GM18505 (cell line): Measurements from ENCODE around the gene EPHA5.
"Not testable (repeated sequence)": the region's sequence is repeated elsewhere in the genome, so short reads cannot be mapped to it uniquely, and the experiment has no call there.

Source experiments
- ATAC-seq: cut with Tn5 transposase; IDR thresholded peaks from one replicate; pipeline ENCODE4 v1.9.1; 2021; ENCODE audit not compliant: unreplicated experiment
- POLR2A ChIP-seq: IDR thresholded peaks from 4 replicates; pipeline ENCODE4 v1.6.1; 2011; ENCODE audit warnings: borderline replicate concordance; ENCODE audit not compliant: insufficient read depth, insufficient read length; ENCODE audit errors: extremely low read depth

EPHA5 gene

DNA sequence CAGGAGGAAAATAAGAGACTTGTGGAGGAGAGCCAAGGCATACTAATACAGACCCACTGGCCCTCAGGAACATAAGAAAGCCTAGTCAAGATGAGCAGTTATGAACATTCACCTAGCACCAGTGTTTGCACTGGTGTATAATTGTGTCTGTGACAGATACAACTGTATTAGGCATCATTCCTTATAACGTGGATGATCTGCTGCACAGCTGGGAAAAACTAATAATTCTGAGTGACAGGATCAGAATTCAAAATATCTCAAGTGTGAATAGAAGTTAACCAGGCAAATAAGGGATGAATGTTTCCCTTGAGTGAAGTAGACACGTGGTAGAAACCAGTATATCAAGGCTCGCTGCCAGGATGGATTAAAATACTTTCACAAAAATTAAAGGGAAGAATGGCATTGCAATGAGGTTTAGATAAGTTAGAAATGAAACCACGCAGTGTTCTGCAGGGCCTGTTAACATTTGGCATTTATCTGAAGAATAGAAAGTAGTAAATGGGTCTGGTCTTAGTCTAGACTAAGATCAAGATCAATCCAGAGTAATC is 325.9 kb downstream of the EPHA5 start:
- TF ChIP-seq POLR2A = no peak
- ATAC-seq = no peak

DNA sequence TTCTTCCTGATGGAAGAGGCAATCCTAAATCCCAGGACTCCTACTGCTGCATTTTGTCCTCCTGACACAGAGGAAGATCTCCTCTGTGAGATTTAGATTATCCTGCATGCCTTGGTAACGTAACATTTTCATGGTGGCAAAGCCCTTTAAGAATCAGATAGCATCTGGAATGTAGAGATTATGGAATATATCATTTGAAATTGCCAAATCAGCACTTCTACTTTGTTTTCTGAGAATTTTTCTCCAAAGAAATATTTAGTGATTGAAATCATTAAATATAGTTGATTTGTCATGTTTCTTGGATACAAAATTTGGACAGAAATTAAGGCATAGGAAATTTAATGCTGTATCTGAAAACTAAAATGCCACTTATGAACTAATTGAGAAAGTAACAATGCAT is 326.9 kb downstream of the EPHA5 start:
- no peak for TF ChIP-seq POLR2A
- ATAC-seq = no peak

DNA sequence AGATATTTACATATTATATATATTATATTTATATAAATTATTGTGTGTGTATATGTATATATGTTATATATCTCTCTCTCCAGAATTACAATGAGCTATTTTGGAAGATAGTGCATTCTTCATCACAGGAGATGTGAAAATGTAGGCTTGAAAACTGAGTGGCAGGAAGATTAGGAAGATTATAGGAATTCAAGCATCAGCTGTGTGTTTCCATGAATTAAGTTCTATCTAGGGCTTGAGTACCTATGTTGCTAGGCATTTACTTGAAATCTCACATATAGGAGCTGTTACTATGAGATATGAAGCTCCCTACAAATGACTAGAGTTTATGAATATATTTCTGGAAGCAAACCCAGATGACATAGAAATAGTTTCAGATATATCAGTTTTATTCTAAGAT is 328.7 kb downstream of the EPHA5 start:
- TF ChIP-seq POLR2A = no peak

DNA sequence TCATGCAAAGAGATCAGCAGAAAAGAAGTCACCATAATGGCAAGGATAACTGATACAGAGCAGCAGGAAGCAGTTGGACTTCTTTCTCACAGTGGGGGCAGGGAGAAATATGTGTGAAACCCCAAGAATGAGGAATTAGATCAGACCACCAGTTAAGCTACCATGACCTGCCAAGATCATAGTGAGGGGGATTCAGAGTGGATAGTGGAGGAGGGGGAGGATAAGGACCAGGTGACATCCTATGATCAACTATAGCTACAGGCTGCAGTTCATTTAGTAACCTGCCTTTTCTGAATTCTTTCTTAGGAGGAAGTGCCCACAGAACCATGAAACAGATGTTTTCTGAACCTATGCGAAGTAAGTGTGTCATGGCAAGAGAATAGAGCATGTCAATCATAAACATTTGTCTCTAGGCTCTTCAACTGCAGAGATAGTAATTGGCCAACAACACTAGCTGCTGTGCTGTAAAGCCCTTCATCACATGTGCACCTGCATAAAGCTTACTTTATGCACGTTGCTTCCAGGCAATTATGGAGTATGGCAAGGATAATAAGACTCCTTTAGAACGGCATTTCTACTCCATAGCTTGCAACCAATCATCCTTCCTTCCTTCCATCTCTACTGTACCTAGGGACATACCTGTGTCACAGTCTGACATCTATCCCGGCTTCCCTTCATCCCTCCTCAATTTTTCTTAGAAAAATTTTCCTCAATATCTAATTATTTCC is 329.7 kb downstream of the EPHA5 start:
- TF ChIP-seq POLR2A = no peak
- ATAC-seq = no peak

More for the DNA sequence above, 328.7 kb downstream of the EPHA5 start:
- ATAC-seq = no peak

DNA sequence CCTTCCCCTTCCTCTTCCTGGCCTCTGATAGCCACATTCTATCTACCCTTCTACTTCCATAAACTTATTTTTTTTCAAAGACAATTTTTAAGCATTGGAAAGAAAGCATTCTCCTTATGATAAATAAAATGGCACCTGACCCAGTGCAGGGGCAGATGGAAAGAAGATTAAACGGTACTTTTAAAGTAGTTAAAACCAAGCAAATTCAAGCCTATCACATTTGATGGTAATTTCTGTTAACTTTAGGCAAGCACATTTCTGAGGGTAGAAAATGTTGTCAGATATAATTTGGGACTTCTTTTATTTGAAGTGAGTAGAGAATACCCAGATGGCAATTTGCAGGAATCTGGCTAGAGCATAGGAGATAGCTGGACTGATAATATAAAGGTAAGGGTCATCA is 332.9 kb downstream of the EPHA5 start:
- no peak for ATAC-seq
- TF ChIP-seq POLR2A = no peak

DNA sequence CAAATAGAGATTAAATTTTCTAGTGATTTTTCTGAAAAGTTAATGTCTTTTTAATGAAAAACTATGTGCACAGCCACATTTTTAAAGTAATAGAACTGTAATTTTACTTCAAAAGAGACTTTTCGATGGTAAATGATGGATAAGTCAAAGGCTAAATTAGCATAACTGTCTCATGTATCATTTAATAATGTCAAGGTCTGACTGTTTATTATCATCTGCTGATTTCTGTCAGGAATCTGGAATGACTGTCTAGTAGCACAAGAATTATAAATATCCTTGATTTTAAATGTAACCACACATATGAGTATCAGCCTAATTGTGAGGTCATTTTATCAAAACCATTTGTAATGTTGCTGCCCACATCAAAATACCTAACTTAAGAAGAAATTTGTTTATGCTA is 333.8 kb downstream of the EPHA5 start:
- no peak for ATAC-seq
- TF ChIP-seq POLR2A = no peak

DNA sequence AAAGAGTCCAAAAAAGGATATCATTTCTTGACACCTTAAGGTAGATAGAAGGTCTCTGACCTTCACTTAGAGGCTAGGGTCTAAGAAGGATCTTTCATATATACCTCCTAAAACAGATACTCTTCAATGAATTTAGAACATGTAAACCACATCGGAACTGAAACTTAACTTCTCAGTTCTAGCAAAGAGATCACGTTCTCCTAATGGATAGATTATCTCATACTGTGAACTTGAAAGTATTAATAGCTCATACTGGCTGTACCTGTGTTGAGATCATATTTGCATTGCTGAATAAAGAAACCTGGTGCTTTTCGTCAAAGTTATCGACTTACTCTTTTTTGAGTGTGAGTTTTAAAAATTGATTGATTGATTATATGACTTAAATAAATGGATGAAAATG is 353.8 kb downstream of the EPHA5 start:
- ATAC-seq = no peak
- no peak for TF ChIP-seq POLR2A

DNA sequence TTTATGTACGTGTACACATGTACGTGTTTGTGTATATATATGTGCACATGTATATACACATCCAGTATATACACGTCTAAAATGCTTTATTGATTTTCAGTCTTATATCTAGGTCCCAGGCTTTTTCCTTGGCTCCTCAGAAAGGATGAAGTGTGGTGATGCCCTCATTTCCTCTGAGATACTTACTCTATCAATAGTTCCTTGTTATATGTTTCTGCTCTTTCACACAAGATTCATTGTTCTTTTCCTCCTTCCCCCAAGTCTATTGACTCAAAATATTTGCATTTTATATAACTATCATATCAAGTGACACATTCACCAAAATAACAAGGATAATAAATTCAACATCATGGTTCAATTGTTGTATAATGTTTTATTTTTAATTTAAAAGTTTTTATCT is 359.2 kb downstream of the EPHA5 start:
- no peak for TF ChIP-seq POLR2A
- ATAC-seq = no peak

DNA sequence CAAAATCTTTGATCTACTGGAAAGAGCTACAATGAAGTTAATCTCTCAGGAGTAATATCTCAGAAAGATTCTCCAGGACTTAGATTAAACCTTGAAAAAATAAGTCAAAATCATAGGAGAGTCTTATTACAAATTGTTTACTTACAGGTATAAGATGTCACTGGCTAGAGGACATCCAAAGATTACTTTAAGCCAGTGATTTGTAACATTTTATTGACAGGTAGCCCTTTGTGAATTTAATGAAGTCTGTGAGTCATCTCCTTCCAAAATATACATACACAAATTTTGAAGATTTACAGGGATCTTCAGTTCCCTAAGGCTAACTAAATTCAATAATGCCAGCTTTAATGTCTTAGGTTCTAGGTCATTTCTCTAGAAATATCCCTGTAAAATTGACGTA is 359.7 kb downstream of the EPHA5 start:
- no peak for ATAC-seq
- no peak for TF ChIP-seq POLR2A

DNA sequence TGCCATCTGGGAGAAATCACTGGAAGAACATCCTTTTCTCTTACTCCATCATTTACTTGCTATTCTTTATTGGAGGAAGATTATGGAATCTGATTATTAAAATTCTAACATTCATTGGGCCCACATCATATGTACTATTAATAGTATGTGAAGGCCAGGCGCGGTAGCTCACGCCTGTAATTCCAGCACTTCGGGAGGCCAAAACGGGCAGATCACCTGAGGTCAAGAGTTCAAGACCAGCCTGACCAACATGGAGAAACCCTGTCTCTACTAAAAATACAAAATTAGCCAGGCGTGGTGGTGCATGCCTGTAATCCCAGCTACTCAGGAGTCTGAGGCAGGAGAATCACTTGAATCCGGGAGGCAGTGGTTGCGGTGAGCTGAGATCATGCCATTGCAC is 361.7 kb downstream of the EPHA5 start:
- not testable (repeated sequence) for ATAC-seq

DNA sequence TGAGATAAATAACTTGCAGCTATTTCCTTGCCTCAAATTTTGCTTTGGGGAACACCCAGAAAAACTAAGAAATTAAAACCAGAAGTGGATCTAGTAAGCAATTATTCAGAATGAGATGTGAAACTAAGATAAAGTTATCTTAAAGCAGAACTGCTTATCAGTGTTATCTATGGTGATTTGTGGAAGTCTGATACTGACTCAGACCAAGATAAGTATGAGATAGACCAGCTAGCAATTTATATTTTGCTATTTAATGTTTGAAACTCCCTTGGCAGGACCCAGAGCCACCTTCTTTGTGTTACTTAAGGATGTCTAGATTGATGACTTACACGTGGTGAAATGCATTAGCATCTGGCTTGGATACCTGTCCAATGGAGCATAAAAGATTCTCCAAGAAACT is 368.1 kb downstream of the EPHA5 start:
- TF ChIP-seq POLR2A = no peak
- no peak for ATAC-seq

DNA sequence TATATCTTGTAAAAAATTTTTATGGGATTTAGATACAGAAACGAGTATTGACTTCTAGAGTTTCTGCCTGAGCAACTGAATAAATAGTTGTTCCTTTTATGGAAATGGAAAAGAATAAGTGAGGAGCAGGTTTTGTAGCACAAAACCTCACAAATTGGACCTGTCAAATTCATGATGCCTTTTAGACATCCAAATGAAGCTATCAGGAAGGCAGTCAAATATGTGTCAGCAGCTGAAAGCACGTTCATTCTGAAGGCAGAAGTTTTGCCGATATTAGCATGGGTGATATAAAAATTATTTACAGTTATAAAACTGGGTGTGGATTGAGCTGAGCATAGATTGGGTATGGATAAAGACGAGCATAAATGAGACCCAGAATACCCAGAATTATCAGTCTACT is 374.0 kb downstream of the EPHA5 start:
- TF ChIP-seq POLR2A = no peak
- ATAC-seq = no peak

DNA sequence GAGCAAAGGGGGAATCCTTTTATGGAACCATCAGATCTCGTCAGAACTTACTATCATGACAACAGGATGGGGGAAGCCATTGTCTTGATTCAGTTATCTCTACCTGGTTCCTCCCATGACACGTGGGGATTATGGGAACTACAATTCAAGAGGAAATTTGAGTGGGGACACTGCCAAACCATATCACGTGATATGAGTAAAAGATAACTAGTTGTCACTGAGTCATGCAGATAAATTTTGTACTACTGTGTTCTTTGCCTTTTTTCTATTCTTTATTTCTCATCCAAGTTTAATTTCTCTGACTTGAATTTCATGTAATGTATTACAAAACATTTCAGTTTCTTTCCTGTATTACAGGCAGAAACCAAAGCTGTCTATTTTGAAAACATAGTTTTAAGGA is 383.2 kb downstream of the EPHA5 start:
- ATAC-seq = no peak
- TF ChIP-seq POLR2A = no peak
